HG03571 (cell line): ENCODE measurements around the gene CIITA.
A peak's percentile ranks its signal among the peaks of the same experiment; 100 is the strongest.
"Not testable (repeated sequence)": the region's sequence is repeated elsewhere in the genome, so short reads cannot be mapped to it uniquely, and the experiment has no call there.

ENCODE experiments used
- ATAC-seq: cut with Tn5 transposase; IDR thresholded peaks from one replicate; pipeline ENCODE4 v1.9.1; 2021; ENCODE audit not compliant: unreplicated experiment

Gene CIITA

DNA sequence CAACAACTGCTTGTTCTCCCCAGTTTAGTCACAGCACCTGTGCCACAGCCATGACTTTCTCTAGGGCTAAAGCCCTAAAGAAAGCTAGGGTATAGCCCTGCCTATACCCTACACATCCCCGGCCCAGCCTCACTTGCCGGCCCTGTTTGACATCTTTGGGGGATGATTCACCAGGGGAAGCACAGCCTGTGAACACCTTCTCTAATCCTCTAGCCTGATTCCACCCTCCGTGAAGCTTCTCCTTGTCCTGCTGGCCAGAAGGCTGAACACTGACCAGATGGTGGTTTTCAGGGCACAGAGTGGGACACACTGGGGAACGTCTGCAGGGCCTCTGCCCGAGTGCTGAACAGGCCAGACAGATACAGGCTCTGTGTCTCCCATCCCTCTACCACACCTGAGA lies 73.4 kb downstream of the CIITA start:
- no peak for ATAC-seq

GRCh38 chr16:10951026-10951425 lies 74.0 kb downstream of the CIITA start:
- ATAC-seq, result no peak

GRCh38 chr16:10954903-10955302 lies 77.9 kb downstream of the CIITA start:
- ATAC-seq, result no peak

GRCh38 chr16:10957771-10958482 lies 80.9 kb downstream of the CIITA start:
- ATAC-seq, result no peak

GRCh38 chr16:10959161-10959560 lies 82.2 kb downstream of the CIITA start:
- no peak for ATAC-seq

GRCh38 chr16:10961231-10961630 lies 84.2 kb downstream of the CIITA start:
- ATAC-seq, result no peak

DNA sequence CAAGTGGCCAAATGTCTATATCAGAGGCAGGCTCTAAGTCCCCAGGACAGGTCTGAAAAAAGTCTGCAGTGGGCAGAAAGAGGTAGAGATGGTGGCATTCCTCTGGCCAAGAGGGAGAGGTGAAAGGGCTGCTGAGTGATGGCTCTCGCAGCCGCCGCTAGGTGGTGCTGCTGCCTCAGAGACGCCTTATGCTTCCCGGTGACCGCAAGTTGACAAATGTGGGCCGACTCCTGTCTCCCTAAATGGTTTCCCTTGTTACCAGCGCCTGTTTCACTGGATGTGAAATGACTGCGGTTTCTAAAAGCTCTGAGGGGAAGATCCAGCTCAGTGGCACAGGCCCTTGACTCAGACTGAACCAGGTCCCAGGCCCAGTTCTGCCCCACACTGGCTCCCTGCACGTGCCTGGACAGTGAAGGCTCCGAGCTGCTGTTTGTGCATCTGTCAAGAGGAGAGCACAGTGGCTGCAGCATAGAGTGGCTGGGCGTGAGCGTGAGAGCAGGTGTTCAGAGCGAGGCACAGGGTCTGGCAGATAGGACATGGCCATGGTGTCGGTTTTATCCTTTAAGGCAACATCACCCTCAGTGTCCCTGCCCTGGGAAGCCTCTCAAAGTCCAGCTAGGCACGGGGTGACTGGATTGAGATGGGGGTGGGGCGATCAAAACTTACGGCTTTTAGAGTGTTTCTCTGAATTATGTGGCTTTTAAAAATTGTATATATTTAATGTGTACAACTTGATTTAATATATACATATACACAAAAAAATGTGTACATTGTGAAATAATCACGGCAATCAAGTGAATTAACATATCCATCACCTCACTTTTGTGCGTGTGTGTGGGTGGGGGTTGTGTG lies 87.3 kb downstream of the CIITA start:
- ATAC-seq, result no peak

DNA sequence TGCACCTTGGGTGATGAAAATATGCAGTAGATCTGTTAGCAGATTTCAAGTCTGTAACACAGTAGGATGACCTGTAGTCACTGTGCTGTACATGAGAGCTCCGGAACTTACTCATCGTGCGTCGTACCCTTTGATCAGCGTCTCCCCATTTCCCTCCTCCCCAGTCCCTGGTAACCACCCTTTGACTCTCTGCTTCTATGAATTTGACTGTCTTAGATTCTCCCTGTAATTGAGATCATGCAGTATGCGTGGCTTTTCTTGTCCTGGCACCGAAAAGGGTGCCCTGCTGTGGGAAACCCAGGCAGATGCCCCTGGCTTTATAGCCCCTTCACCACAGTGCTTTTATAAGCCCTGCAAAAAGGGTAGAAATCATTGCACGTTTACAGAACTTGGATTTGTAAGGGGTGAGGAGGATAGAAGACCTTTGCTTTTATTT lies 87.9 kb downstream of the CIITA start:
- peak; percentile 42 for ATAC-seq

DNA sequence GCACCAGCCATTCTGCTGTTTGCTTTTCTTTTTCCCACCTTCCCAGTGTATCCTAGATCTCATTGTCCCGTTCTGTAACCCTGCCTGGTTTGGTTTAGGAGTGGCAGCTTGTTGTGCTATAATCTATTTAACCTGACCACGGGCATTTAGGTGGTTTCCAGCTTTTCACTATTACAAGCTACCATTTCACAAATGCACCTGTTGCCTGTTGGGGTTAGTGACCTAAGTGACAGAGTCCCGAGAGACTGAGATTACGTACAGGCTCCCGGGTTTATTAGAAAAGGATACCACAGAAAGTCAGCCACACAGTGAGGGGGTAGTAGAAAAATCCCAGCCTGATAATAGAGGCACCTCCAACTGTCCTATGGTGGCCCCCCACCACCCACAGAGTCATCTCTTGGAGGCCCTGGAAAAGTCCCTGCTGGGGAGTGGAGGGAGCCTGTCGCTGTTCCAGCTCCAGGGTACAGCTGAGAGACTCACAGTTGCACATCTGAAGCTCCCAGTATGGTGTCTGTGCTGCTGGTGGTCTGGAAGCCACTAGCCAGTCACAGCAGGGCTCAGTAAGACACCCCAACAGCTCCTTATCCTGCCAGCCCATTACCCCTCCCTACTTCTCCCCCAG lies 88.5 kb downstream of the CIITA start:
- ATAC-seq, result peak; percentile 61

GRCh38 chr16:10966129-10966528 lies 89.1 kb downstream of the CIITA start:
- no peak for ATAC-seq

DNA sequence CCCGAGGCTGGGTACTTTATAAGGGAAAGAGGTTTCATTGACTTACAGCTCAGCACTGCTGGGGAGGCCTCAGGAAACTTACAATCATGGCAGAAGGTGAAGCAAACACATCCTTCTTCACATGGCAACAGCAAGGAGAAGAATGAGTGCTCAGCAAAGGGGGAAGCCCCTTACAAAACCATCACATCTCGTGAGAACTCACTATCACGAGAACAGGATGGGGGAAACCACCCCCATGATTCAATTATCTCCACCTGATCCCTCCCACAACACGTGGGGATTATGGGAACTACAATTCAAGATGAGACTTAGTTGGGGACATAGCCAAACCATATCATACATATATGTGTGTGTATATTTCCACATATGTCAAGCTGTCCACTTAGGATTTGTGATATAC lies 89.6 kb downstream of the CIITA start:
- not testable (repeated sequence) for ATAC-seq

DNA sequence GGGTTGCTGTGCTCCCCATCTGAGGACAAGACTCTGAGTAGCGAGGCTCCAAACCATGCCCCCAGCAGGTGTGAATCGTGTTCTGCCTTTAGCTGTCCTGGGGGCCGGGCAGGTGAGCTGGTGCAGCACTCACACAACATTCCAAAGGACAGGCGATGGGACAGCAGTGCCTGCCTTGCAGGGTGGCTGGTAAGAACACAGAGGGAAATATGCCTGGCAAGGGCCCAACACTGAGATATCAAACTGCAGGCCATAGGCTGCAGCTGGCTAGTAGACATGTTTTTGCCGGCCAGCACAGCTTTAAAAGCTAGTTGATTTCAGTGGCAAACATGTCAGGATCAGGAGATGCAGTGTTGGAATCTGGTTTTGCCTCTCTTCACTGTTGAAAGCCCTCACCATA lies 91.0 kb downstream of the CIITA start:
- ATAC-seq, result no peak

DNA sequence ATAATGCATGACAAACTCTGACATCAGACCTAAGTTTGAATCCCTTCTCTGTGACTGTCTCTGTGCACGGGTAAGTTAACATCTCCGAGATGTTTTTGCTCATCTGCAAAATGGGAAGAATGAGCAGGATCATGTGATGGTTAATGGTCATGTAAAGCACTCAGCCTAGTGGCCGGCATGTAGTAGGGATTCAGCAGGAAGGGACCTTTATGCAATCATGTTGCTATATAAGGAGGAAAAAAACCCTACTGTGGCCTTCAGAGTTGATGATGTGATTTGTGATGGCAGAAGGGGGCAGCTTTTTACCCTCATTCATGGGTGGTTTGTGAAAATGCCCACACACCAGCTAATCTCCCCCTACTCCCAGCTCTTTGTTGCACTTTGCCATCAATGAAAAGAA lies 91.5 kb downstream of the CIITA start:
- ATAC-seq, result no peak

- ATAC-seq, result no peak
Observed at GRCh38 chr16:10969615-10970014, 92.6 kb downstream of the CIITA start.

GRCh38 chr16:10970065-10970464 lies 93.1 kb downstream of the CIITA start:
- no peak for ATAC-seq

GRCh38 chr16:10971560-10971961 lies 94.6 kb downstream of the CIITA start:
- no peak for ATAC-seq

DNA sequence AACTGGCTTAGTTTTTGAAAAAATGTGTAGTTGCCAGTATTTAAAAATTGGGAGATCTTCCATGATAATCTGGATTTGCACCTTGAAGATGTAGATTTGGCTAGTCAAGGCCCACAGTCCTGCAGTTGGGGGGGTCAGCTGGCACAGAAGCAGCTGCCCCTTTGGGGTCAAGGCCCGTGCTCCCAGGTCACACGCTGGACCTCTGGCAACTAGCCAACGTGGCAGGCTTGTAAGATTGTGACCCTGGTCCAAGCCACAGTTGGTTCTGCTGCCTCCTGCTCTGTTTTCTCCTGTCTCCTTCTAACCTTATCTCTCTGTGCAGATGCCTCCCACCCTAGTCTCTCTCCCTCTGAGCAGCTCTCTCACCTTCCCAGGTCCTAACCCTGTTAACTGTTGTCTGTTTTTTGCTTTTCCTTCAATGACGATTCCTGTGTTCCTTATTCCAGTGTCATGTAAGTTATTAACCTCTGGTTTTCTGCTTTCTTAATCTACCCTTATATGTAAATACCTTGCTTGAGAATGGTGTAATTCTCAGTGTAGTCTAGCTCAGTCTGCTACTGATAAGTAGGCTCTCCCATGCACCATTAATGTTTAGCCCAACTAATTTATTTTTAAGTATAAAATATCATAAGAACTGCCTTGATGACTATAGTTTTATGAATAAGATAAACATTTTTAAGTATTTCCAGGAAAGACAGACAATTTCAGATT lies 95.3 kb downstream of the CIITA start:
- ATAC-seq, result no peak

DNA sequence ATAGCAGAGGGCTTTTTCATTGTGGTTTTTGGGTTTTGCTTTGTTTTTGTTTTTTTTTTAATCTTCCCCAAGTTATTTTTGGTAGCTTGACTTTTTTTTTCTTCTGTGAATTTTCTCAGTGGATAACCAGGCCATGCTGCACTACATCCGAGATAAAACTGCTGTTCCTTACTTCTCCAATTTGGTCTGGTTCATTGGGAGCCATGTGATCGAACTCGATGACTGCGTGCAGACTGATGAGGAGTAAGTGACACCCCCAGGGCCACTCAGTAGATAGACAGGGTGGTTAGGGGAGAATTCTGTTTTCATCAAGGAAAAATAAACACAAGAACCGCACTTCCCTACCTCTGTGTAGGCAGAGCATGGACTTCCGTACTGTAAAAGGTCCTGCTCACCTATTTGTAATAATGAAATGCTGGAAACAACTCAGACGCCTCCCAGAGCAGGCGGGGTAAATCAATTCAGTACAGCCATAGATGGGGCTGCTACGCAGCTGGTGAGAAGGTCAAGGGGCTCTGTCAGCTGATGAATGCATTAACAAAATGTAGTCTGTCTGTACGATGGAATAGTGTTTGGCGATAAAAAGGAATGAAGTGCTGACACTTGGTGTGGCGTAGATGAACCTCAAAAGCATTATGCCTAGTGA lies 95.9 kb downstream of the CIITA start:
- no peak for ATAC-seq

GRCh38 chr16:10976634-10977033 lies 99.6 kb downstream of the CIITA start:
- ATAC-seq, result no peak

GRCh38 chr16:10978124-10978523 lies 101.1 kb downstream of the CIITA start:
- no peak for ATAC-seq
